Natural killer cell (primary cell): ENCODE measurements around the gene ZC3H10. TPM values are rescaled to one million over a fixed set of nuclear protein-coding genes. Genes with fewer than 3 reads are reported as not detected.

Experiments used
- ATAC-seq, 3 donors: fragments of 150-1000 bp in 2 of 3; fragments of 200-7000 bp in 1 of 3; cut with Tn5 transposase; 1 replicate in 1 of 3; 2 replicates in 2 of 3; pipeline ENCODE4 v1.10.0; 2021; ENCODE audit warnings: mild to moderate bottlenecking in 2 of 3, moderate library complexity in 2 of 3
- DNase-seq, 2 donors: peaks; one replicate each; pipeline versions ENCODE4 v3.0.0 to v3.0.0-alpha.2; 2013 to 2021; ENCODE audit warnings: mixed read lengths in 1 of 2
- H3K27ac ChIP-seq: one replicate; pipeline ENCODE4 v1.5.1; 2013; ENCODE audit warnings: mild to moderate bottlenecking, low read length
- H3K27me3 ChIP-seq: one replicate; pipeline ENCODE4 v1.6.1; 2013; ENCODE audit warnings: low read length; ENCODE audit not compliant: control insufficient read depth, insufficient read depth
- H3K36me3 ChIP-seq: one replicate; pipeline ENCODE4 v1.6.1; 2013; ENCODE audit warnings: low read length; ENCODE audit not compliant: control insufficient read depth, insufficient read depth
- H3K4me1 ChIP-seq: one replicate; pipeline ENCODE4 v1.6.1; 2013; ENCODE audit warnings: low read length; ENCODE audit not compliant: control insufficient read depth, insufficient read depth
- H3K4me3 ChIP-seq: one replicate; pipeline ENCODE4 v1.5.1; 2013; ENCODE audit warnings: low read length
- H3K9me3 ChIP-seq: one replicate; pipeline ENCODE4 v1.6.1; 2013; ENCODE audit warnings: low read length; ENCODE audit not compliant: control insufficient read depth, insufficient read depth
- H3K27ac Mint-ChIP-seq, 2 donors: one replicate each; pipeline ENCODE4 v1.8.0; 2022; ENCODE audit warnings: mild to moderate bottlenecking in 2 of 2, mixed read lengths in 2 of 2, moderate library complexity in 1 of 2
- H3K27me3 Mint-ChIP-seq, 2 donors: one replicate each; pipeline ENCODE4 v1.8.0; 2022; ENCODE audit warnings: low read depth in 2 of 2, mixed read lengths in 2 of 2
- H3K36me3 Mint-ChIP-seq: one replicate; pipeline ENCODE4 v1.8.0; 2022; ENCODE audit warnings: mixed read lengths
- H3K4me1 Mint-ChIP-seq, 2 donors: one replicate each; pipeline ENCODE4 v1.8.0; 2022; ENCODE audit warnings: mixed read lengths in 2 of 2
- H3K4me3 Mint-ChIP-seq: one replicate; pipeline ENCODE4 v1.8.0; 2022; ENCODE audit warnings: mild to moderate bottlenecking, moderate library complexity, mixed read lengths
- H3K9me3 Mint-ChIP-seq, 2 donors: one replicate each; pipeline ENCODE4 v1.8.0; 2022; ENCODE audit warnings: mixed read lengths in 2 of 2
- CTCF ChIP-seq: fragments of 200-600 bp; IDR thresholded peaks from one replicate; pipeline ENCODE4 v1.8.0; 2022; ENCODE audit warnings: antibody characterized with exemption
- WGBS: methylation state at CpG from one replicate; pipeline ENCODE4 v1.1.7; 2013; ENCODE audit warnings: missing lambda C conversion rate; ENCODE audit not compliant: insufficient coverage; 5-methylcytosine and 5-hydroxymethylcytosine counted together
- intact Hi-C: fragments of 100-400 bp; cut with micrococcal nuclease; formaldehyde crosslinking; loops from one replicate; pipeline ENCODE4 v1.14.2; 2022
- total RNA-seq, 4 donors: library from RNA; stranded (reverse); fragments of 120-200 nt in 1 of 4; gene quantifications; one replicate each; pipeline versions ENCODE4 v1.2.3 to v1.2.4, GENCODE V29; 2013 to 2022

Gene ZC3H10
- total RNA-seq, 3 donors from 2014 or later (not counting 1 experiment from before 2014, with no cell fraction given), result 12.0 to 24.3 (median 16.2) TPM

- H3K4me3 ChIP-seq, result no peak overlapping the region
- intact Hi-C loops, result no loop called here
- no peaks in the 10 kb centered on the region for H3K27me3 Mint-ChIP-seq
- no peaks in the 10 kb centered on the region for H3K9me3 ChIP-seq
- peak overlapping the region in 1 of 2 donors; percentile 96 for H3K27ac Mint-ChIP-seq
- H3K36me3 ChIP-seq, result peaks cover 80% of the 10 kb centered on the region
- DNase-seq, result no peak
- H3K4me1 Mint-ChIP-seq, result peaks cover 17 to 27% of the 10 kb centered on the region in 2 donors
- no peaks in the 10 kb centered on the region for H3K27me3 ChIP-seq
- no peak overlapping the region for H3K4me3 Mint-ChIP-seq
- no peak for TF ChIP-seq CTCF
- peaks cover 13% of the 10 kb centered on the region for H3K4me1 ChIP-seq
- peaks cover 18% of the 10 kb centered on the region for H3K36me3 Mint-ChIP-seq
- ATAC-seq, result no peak
- no peak overlapping the region for H3K27ac ChIP-seq
- 94% methylated on average over 4 of the region's 4 CpGs for WGBS
- no peaks in the 10 kb centered on the region for H3K9me3 Mint-ChIP-seq
These were observed 47.3 kb downstream of the ZC3H10 start for GRCh38 chr12:56165369-56165768.

GRCh38 chr12:56169229-56169759, 51.2 kb downstream of the ZC3H10 start:
- Histone ChIP-seq H3K9me3 (no peaks in the 10 kb centered on the region), H3K27me3 (no peaks in the 10 kb centered on the region), H3K27ac (no peak overlapping the region), H3K4me3 (no peak overlapping the region), H3K4me1 (no peaks in the 10 kb centered on the region), H3K36me3 (peaks cover 80% of the 10 kb centered on the region)
- intact Hi-C loops, result no loop called here
- Mint-ChIP-seq H3K4me3 (no peak overlapping the region), H3K36me3 (peaks cover 22% of the 10 kb centered on the region), H3K27me3 (no peaks in the 10 kb centered on the region), H3K27ac (peak overlapping the region; percentile 75 to 79), H3K4me1 (peaks cover 0 to 3% of the 10 kb centered on the region in 2 donors), H3K9me3 (no peaks in the 10 kb centered on the region)
- WGBS, result 93% methylated on average over 11 of the region's 11 CpGs
- DNase-seq (no peak), ATAC-seq (no peak)
- no peak for TF ChIP-seq CTCF

- Histone ChIP-seq H3K36me3 (peaks cover 76% of the 10 kb centered on the region), H3K27ac (no peak overlapping the region), H3K27me3 (no peaks in the 10 kb centered on the region), H3K4me1 (no peaks in the 10 kb centered on the region), H3K9me3 (no peaks in the 10 kb centered on the region), H3K4me3 (no peak overlapping the region)
- TF ChIP-seq CTCF, result no peak
- peaks cover 30% of the 10 kb centered on the region for H3K36me3 Mint-ChIP-seq
- intact Hi-C loops, result no loop called here
- no peaks in the 10 kb centered on the region for H3K27me3 Mint-ChIP-seq
- no peaks in the 10 kb centered on the region for H3K9me3 Mint-ChIP-seq
- DNase-seq (no peak), ATAC-seq (no peak)
- H3K4me3 Mint-ChIP-seq, result no peak overlapping the region
- H3K27ac Mint-ChIP-seq, result no peak overlapping the region
- H3K4me1 Mint-ChIP-seq, result no peaks in the 10 kb centered on the region
- WGBS, result 97% methylated on average over 6 of the region's 7 CpGs
These were observed 54.8 kb downstream of the ZC3H10 start for GRCh38 chr12:56172839-56173238.

Other genes starting within 250 kb of the ZC3H10 start
- 10 to 100 TPM; 18.5 to 21.2 (median 19.1) TPM for gene PYM1, start 190.4 kb upstream of the ZC3H10 start, total RNA-seq
- gene DGKA, start 187.1 kb upstream of the ZC3H10 start, total RNA-seq, result 100 to 1,000 TPM; 137 to 145 (median 142) TPM
- gene PMEL, start 152.2 kb upstream of the ZC3H10 start, total RNA-seq, result under 1 TPM in 1 of 3 donors, not detected in 2; 0.35 TPM
- gene CDK2, start 151.4 kb upstream of the ZC3H10 start, total RNA-seq, result 10 to 100 TPM; 19.5 to 27.3 (median 27.3) TPM
- 10 to 100 TPM; 69.4 to 80.0 (median 78.2) TPM for gene RAB5B, start 144.2 kb upstream of the ZC3H10 start, total RNA-seq
- gene SUOX, start 121.0 kb upstream of the ZC3H10 start, total RNA-seq, result 10 to 100 TPM; 11.0 to 15.9 (median 14.6) TPM
- 1 to 10 TPM; 4.4 to 5.5 (median 5.5) TPM for gene IKZF4, start 97.2 kb upstream of the ZC3H10 start, total RNA-seq
- 10 to 100 TPM; 29.5 to 50.3 (median 35.5) TPM for gene RPS26, start 76.3 kb upstream of the ZC3H10 start, total RNA-seq
- gene ERBB3, start 38.1 kb upstream of the ZC3H10 start, total RNA-seq, result under 1 TPM in 2 of 3 donors, not detected in 1; 0.26 to 0.66 TPM
- gene PA2G4, start 13.7 kb upstream of the ZC3H10 start, total RNA-seq, result 10 to 100 TPM; 78.5 to 86.4 (median 79.7) TPM
- 1,000 to 10,000 TPM; 2,342 to 3,083 (median 3,009) TPM for gene RPL41, start 1.6 kb upstream of the ZC3H10 start, total RNA-seq
- 100 to 1,000 TPM; 198 to 215 (median 199) TPM for gene ESYT1, start 10.0 kb downstream of the ZC3H10 start, total RNA-seq
- gene MYL6B, start 34.3 kb downstream of the ZC3H10 start, total RNA-seq, result 1 to 10 TPM; 6.7 to 8.9 (median 7.4) TPM
- 1,000 to 10,000 TPM in 2 of 3 donors, 100 to 1,000 TPM in 1; 881 to 1,204 (median 1,015) TPM for gene MYL6, start 40.1 kb downstream of the ZC3H10 start, total RNA-seq
- 100 to 1,000 TPM; 205 to 232 (median 210) TPM for gene SMARCC2, start 71.2 kb downstream of the ZC3H10 start, total RNA-seq
- 10 to 100 TPM; 32.3 to 44.5 (median 38.6) TPM for gene RNF41, start 103.7 kb downstream of the ZC3H10 start, total RNA-seq
- gene NABP2, start 106.1 kb downstream of the ZC3H10 start, total RNA-seq, result 10 to 100 TPM; 21.6 to 23.4 (median 22.6) TPM
- 1 to 10 TPM in 1 of 3 donors, under 1 TPM in 2; 0.70 to 1.4 (median 0.71) TPM for gene SLC39A5, start 111.8 kb downstream of the ZC3H10 start, total RNA-seq
- gene ANKRD52, start 140.1 kb downstream of the ZC3H10 start, total RNA-seq, result 10 to 100 TPM; 34.1 to 52.2 (median 51.4) TPM
- 10 to 100 TPM; 27.2 to 37.9 (median 30.2) TPM for gene COQ10A, start 148.7 kb downstream of the ZC3H10 start, total RNA-seq
- gene CS, start 182.1 kb downstream of the ZC3H10 start, total RNA-seq, result 100 to 1,000 TPM; 185 to 190 (median 188) TPM
- 10 to 100 TPM; 50.4 to 64.3 (median 60.8) TPM for gene CNPY2, start 197.7 kb downstream of the ZC3H10 start, total RNA-seq
- 100 to 1,000 TPM in 1 of 3 donors, 10 to 100 TPM in 2; 86.2 to 117 (median 95.7) TPM for gene PAN2, start 215.7 kb downstream of the ZC3H10 start, total RNA-seq
- gene IL23A, start 220.6 kb downstream of the ZC3H10 start, total RNA-seq, result 1 to 10 TPM; 1.8 to 2.7 (median 2.2) TPM
- gene STAT2, start 241.8 kb downstream of the ZC3H10 start, total RNA-seq, result 100 to 1,000 TPM; 140 to 157 (median 143) TPM
- not detected for gene APOF, start 244.6 kb downstream of the ZC3H10 start, total RNA-seq